DND-41 (cell line): ENCODE measurements around the gene IL18RAP.

Source experiments
- CTCF ChIP-seq: IDR thresholded peaks from 2 replicates; pipeline ENCODE4 v1.5.1; 2012; ENCODE audit warnings: borderline replicate concordance, low read length, moderate library complexity, mild to moderate bottlenecking; ENCODE audit not compliant: poor library complexity, severe bottlenecking; ENCODE audit errors: extremely low read depth
- EZH2 ChIP-seq: IDR thresholded peaks from 3 replicates; pipeline ENCODE4 v1.6.1; 2012; ENCODE audit warnings: borderline replicate concordance, low read depth, mild to moderate bottlenecking, moderate library complexity, low read length, inconsistent platforms; ENCODE audit not compliant: severe bottlenecking

- TF ChIP-seq EZH2 (no peak), CTCF (no peak)
Observed at GRCh38 chr2:102410952-102411351, 12.0 kb upstream of the IL18RAP start.
